ENCODE data around the gene ATP1A3.

Gene ATP1A3

GRCh38 chr19:41977916-41978315 lies 16.1 kb downstream of the ATP1A3 start:
- no peak for TF ChIP-seq CTCF (IDR thresholded peaks at IDR 0.05; ENCODE audit: low read depth, low read length)
- DNase-seq (ENCODE audit: extremely low read depth, low read depth) = no peak

GRCh38 chr19:41974652-41975051 lies 19.4 kb downstream of the ATP1A3 start:
- TF ChIP-seq CTCF (IDR thresholded peaks at IDR 0.05; ENCODE audit: low read depth, low read length) = no peak
- no peak for DNase-seq (ENCODE audit: extremely low read depth, low read depth)

GRCh38 chr19:41971363-41971762 lies 22.7 kb downstream of the ATP1A3 start:
- DNase-seq (ENCODE audit: extremely low read depth, low read depth) = no peak
- no peak for TF ChIP-seq CTCF (IDR thresholded peaks at IDR 0.05; ENCODE audit: low read depth, low read length)

GRCh38 chr19:41969772-41970458 lies 24.1 kb downstream of the ATP1A3 start:
- no peak for TF ChIP-seq CTCF (IDR thresholded peaks at IDR 0.05; ENCODE audit: low read depth, low read length)
- no peak for DNase-seq (ENCODE audit: extremely low read depth, low read depth)

GRCh38 chr19:41968751-41969595 lies 25.1 kb downstream of the ATP1A3 start:
- TF ChIP-seq CTCF (IDR thresholded peaks at IDR 0.05; ENCODE audit: low read depth, low read length) = no peak
- DNase-seq (ENCODE audit: extremely low read depth, low read depth) = no peak

- no peak for TF ChIP-seq CTCF (IDR thresholded peaks at IDR 0.05; ENCODE audit: low read depth, low read length)
Observed at GRCh38 chr19:41967054-41967783, 26.8 kb downstream of the ATP1A3 start.

More at GRCh38 chr19:41967054-41967783, 26.8 kb downstream of the ATP1A3 start:
- no peak for DNase-seq (ENCODE audit: extremely low read depth, low read depth)

Data from AG09319 (cell line).